ENCODE measurements around the gene PSMF1. TPM values are rescaled to one million over a fixed set of nuclear protein-coding genes. Genes with fewer than 3 reads are reported as not detected.

The PSMF1 gene
- total RNA-seq, 1 donor from 2014 or later = 133 TPM

GRCh38 chr20:1165521-1165920 is 47.1 kb downstream of the PSMF1 start:
- Histone ChIP-seq H3K4me3 (no peak overlapping the region), H3K36me3 (peaks cover 98% of the 10 kb centered on the region), H3K27me3 (no peaks in the 10 kb centered on the region), H3K27ac (no peak overlapping the region), H3K9me3 (no peaks in the 10 kb centered on the region), H3K4me1 (no peaks in the 10 kb centered on the region)
- no peak for DNase-seq
- TF ChIP-seq, protein P1, sequence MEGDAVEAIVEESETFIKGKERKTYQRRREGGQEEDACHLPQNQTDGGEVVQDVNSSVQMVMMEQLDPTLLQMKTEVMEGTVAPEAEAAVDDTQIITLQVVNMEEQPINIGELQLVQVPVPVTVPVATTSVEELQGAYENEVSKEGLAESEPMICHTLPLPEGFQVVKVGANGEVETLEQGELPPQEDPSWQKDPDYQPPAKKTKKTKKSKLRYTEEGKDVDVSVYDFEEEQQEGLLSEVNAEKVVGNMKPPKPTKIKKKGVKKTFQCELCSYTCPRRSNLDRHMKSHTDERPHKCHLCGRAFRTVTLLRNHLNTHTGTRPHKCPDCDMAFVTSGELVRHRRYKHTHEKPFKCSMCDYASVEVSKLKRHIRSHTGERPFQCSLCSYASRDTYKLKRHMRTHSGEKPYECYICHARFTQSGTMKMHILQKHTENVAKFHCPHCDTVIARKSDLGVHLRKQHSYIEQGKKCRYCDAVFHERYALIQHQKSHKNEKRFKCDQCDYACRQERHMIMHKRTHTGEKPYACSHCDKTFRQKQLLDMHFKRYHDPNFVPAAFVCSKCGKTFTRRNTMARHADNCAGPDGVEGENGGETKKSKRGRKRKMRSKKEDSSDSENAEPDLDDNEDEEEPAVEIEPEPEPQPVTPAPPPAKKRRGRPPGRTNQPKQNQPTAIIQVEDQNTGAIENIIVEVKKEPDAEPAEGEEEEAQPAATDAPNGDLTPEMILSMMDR (IDR thresholded peaks at IDR 0.05) = no peak
- ATAC-seq = no peak
- intact Hi-C loops (cut with DNase I) = no loop called here

DNA sequence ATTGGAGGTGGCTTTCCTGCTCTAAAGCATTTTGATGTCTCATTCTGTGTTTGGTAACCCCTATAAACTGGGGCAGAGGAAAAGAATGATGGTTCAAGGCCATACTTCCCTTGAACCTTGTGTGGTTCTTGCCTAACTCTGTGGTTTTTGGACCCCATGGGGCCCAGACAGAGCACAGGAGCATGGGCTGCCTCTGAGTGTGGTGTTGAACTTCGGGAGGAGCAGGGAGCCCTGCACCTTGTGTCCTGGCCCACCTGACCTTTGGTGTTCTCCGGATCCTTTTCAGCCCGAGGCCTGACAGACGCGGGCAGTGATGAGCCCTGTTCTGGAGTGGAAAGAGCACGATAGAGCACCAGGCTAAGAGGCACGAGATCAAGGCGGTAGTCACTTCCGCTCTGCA is 47.5 kb downstream of the PSMF1 start:
- H3K27me3 ChIP-seq = no peaks in the 10 kb centered on the region
- ATAC-seq (no peak), DNase-seq (no peak)
- no peaks in the 10 kb centered on the region for H3K4me1 ChIP-seq
- no peak overlapping the region for H3K27ac ChIP-seq
- intact Hi-C loops (cut with DNase I) = no loop called here
- H3K4me3 ChIP-seq = no peak overlapping the region
- TF ChIP-seq, protein P1 (IDR thresholded peaks at IDR 0.05) = no peak
- peaks cover 94% of the 10 kb centered on the region for H3K36me3 ChIP-seq
- H3K9me3 ChIP-seq = no peaks in the 10 kb centered on the region

DNA sequence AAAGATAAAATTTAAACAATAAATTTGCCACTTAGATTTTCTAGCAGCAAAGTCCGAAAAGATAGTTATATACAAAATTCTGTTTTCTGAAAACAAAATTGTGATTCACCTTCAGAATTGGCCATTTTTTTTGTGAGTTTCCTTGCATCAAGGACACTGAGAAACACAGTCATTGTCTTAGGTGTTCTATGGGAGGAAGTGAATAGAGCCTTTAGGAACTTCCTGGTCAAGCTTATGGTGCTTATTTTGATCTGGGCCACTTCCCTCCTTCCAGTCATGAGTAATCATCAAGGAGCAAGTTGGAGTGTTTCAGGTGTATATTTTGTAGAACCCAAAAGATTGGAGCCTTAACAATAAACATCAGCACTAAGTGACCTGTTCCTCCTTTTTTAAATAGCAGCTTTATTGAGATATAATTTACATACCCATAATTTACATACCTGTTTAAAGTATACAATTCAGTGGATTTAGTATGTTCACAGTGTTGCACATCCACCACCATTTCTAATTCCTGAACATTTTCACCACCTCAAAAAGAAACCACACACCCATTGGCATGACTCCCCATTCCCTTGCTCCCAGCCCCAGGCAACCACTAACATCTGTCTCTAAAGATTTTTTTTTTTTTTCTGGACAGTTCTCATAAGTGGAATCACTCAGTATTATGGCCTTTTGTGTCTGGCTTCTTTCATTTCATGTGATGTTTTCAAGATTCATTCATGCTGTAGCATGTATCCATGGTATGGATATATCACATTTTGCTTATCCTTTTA is 48.7 kb downstream of the PSMF1 start:
- Histone ChIP-seq H3K4me3 (no peak overlapping the region), H3K36me3 (peaks cover 82% of the 10 kb centered on the region), H3K9me3 (no peaks in the 10 kb centered on the region), H3K27ac (no peak overlapping the region), H3K4me1 (no peaks in the 10 kb centered on the region), H3K27me3 (no peaks in the 10 kb centered on the region)
- TF ChIP-seq, protein P1 (IDR thresholded peaks at IDR 0.05) = no peak
- intact Hi-C loops (cut with DNase I) = no loop called here
- no peak for ATAC-seq
- no peak for DNase-seq

DNA sequence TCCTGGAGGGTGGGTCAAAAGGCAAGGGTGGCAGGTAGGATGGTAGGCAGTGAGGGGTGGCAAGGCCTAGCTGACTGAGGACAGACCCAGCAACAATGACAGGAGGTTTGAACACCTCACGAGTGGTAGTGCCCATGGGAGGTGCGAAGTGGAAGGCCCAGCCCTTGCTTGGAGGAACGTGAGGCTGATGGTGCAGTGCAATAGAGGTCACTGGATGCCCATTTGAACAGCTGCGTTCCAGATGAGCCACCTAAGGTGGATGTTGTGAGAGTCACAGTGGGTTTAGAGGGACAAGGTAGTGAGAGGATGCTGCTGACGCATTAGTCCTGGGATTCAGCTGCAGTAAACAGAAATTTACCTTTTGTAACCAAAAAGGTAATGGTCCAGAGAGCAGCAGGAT is 50.8 kb downstream of the PSMF1 start:
- ATAC-seq (no peak), DNase-seq (no peak)
- no peaks in the 10 kb centered on the region for H3K4me1 ChIP-seq
- no peak overlapping the region for H3K4me3 ChIP-seq
- no peak overlapping the region for H3K27ac ChIP-seq
- H3K36me3 ChIP-seq = peaks cover 62% of the 10 kb centered on the region
- TF ChIP-seq, protein P1 (IDR thresholded peaks at IDR 0.05) = no peak
- intact Hi-C loops (cut with DNase I) = no loop called here
- no peaks in the 10 kb centered on the region for H3K27me3 ChIP-seq
- no peaks in the 10 kb centered on the region for H3K9me3 ChIP-seq

- no peaks in the 10 kb centered on the region for H3K27me3 ChIP-seq
- no peak for DNase-seq
- no peaks in the 10 kb centered on the region for H3K4me1 ChIP-seq
- TF ChIP-seq, protein P1 (IDR thresholded peaks at IDR 0.05) = no peak
- intact Hi-C loops (cut with DNase I) = no loop called here
- no peak overlapping the region for H3K27ac ChIP-seq
- peaks cover 38% of the 10 kb centered on the region for H3K36me3 ChIP-seq
- peak; percentile 28 for ATAC-seq
- H3K4me3 ChIP-seq = no peak overlapping the region
- H3K9me3 ChIP-seq = no peaks in the 10 kb centered on the region
Observed at GRCh38 chr20:1171461-1172093, 53.2 kb downstream of the PSMF1 start.

All from upper lobe of right lung (tissue), 1 donor.